NT2/D1 (cell line): ENCODE results near the gene CCDC7.
"Not testable (repeated sequence)": the region's sequence is repeated elsewhere in the genome, so short reads cannot be mapped to it uniquely, and the experiment has no call there.

ENCODE experiments used
- DNase-seq: peaks from one replicate; pipeline ENCODE4 v3.0.0-alpha.2; 2011; ENCODE audit warnings: low read depth, low spot score
- H3K27me3 ChIP-seq: 2 replicates; pipeline ENCODE4 v1.6.0; 2011; ENCODE audit warnings: mild to moderate bottlenecking; ENCODE audit not compliant: insufficient read length, insufficient read depth
- H3K36me3 ChIP-seq: 2 replicates; pipeline ENCODE4 v1.6.1; 2011; ENCODE audit warnings: mild to moderate bottlenecking, low read length, mixed read lengths; ENCODE audit not compliant: insufficient read depth, insufficient read length
- H3K4me1 ChIP-seq: 2 replicates; pipeline ENCODE4 v1.5.1; 2011; ENCODE audit not compliant: insufficient read depth, insufficient read length
- H3K4me3 ChIP-seq: 2 replicates; pipeline ENCODE4 v1.5.1; 2011; ENCODE audit warnings: low read depth; ENCODE audit not compliant: insufficient read length
- H3K9ac ChIP-seq: 2 replicates; pipeline ENCODE4 v1.6.0; 2011; ENCODE audit warnings: low read depth; ENCODE audit not compliant: insufficient read length
- H3K9me3 ChIP-seq: 2 replicates; pipeline ENCODE4 v1.5.1; 2011; ENCODE audit warnings: mild to moderate bottlenecking, low read length; ENCODE audit not compliant: insufficient read depth
- SUZ12 ChIP-seq: IDR thresholded peaks from 2 replicates; pipeline ENCODE4 v1.6.1; 2011; ENCODE audit not compliant: insufficient read length, insufficient read depth; ENCODE audit errors: extremely low read depth
- YY1 ChIP-seq: IDR thresholded peaks from 2 replicates; pipeline ENCODE4 v1.6.1; 2011; ENCODE audit not compliant: insufficient read length, insufficient read depth
- ZNF274 ChIP-seq: IDR thresholded peaks from 2 replicates; pipeline ENCODE4 v1.6.1; 2011; ENCODE audit warnings: mild to moderate bottlenecking, low read depth, low read length

The CCDC7 gene

DNA sequence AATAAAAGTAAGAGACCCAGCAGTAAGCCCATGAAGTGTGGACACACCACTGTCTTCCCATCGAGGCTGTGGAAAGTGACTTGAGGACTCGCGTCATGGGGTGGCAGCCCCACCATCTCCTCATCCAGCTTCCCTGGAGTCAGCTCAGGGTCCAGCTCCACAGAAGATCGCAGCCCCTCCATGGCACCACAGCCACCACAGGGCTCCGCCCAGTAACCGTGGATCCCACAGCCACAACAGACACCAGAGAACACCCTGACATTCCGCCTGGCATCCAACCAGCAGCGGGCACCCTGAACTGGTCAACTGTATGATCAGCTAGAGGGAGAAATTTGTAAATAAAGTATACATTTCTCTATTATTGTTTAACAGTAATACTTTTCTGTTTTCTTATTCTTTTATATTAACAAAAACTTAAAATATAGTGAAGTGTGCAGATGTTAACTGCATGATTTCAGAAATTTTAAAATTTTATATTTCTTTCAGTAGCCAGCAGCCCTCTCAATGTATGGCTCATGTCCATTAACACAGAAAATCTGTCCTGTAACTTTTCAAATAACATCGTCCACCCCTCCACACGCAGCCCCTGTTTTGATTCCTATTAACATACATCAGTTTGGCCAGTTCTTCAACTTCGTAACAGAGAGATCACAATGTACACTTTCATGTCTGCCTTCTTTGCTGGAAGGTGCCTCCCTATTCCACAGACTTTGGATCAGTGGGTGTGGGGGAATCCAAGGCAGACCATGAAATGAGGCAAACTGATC lies 442.4 kb downstream of the CCDC7 start:
- Histone ChIP-seq H3K9ac (no peak overlapping the region), H3K36me3 (no peaks in the 10 kb centered on the region), H3K27me3 (no peaks in the 10 kb centered on the region), H3K9me3 (no peaks in the 10 kb centered on the region), H3K4me3 (no peak overlapping the region), H3K4me1 (no peaks in the 10 kb centered on the region)
- DNase-seq, result no peak
- TF ChIP-seq SUZ12, result no peak
- no peak for TF ChIP-seq YY1
- TF ChIP-seq ZNF274, result no peak

DNA sequence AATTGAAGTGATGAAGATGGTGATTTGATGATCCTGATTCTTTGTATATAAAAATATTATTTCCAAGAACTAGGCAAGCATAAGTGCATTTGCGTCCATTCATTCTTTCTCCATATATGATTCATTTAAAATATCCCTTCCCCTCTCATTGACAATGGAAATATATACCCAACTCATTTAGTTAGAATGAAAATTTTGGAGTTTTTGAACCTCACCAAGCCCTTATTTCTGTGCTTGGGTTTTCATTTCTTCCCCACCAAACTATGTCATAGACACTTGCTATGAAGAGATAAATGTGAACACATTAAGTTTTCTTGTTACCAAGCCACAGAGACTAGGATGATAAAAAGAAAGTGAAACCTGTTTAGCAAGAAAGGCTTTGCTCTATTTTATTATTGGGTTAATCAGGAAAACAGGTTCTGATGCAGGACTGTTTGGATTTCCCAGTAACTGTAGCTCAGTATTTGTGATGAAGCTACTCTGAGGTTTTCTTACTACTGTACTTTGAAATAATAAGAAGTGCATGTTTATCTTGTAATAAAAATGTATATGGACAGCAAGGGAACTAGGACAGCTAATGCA lies 443.8 kb downstream of the CCDC7 start:
- TF ChIP-seq SUZ12 (no peak), YY1 (no peak), ZNF274 (no peak)
- H3K9me3 ChIP-seq, result no peaks in the 10 kb centered on the region
- no peak overlapping the region for H3K4me3 ChIP-seq
- H3K4me1 ChIP-seq, result no peaks in the 10 kb centered on the region
- H3K9ac ChIP-seq, result no peak overlapping the region
- H3K27me3 ChIP-seq, result no peaks in the 10 kb centered on the region
- DNase-seq, result no peak
- no peaks in the 10 kb centered on the region for H3K36me3 ChIP-seq

DNA sequence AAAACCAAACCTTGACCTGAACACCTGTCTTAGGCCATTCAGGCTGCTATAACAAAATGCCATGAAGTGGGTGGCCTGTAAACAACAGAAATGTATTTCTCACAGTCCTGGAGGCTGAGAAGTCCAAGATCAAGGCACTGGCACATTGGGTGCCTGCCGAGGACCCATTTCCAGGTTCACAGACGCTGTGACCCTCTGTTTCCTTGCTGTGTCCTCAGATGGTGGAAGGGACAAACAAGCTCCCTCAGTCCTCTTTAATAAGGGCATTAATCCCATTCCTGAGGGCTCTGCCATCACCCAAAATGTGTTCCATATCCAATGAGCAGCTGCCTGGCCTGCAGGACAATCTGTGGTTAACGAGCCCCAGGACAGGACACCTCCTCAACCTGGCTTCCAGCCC lies 444.5 kb downstream of the CCDC7 start:
- H3K4me3 ChIP-seq, result no peak overlapping the region
- no peaks in the 10 kb centered on the region for H3K27me3 ChIP-seq

DNA sequence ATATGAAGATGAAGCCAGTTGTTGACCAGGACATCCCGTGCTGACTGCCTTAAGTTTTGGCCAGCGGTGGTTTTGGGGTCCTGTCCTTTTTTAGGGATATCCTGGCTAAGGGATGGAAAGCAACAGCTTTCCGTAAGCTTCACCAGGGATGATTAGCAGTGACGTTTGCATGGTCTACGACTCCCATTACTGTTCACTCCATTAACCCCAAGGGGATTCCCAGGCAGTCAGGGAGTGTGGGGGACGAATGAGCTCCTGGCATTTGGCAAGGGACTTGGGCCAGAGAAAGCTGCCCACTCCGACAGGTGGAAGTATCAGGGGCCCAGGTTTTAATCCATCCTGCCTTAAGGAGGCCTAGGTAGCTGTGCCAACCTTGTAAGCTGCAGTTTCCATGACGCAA lies 445.3 kb downstream of the CCDC7 start:
- H3K4me1 ChIP-seq, result no peaks in the 10 kb centered on the region

More for the DNA sequence above, 444.5 kb downstream of the CCDC7 start:
- no peak for TF ChIP-seq YY1
- TF ChIP-seq ZNF274, result no peak
- TF ChIP-seq SUZ12, result no peak
- H3K9ac ChIP-seq, result no peak overlapping the region
- no peak for DNase-seq
- H3K36me3 ChIP-seq, result peaks cover 1% of the 10 kb centered on the region
- no peaks in the 10 kb centered on the region for H3K4me1 ChIP-seq
- no peaks in the 10 kb centered on the region for H3K9me3 ChIP-seq

DNA sequence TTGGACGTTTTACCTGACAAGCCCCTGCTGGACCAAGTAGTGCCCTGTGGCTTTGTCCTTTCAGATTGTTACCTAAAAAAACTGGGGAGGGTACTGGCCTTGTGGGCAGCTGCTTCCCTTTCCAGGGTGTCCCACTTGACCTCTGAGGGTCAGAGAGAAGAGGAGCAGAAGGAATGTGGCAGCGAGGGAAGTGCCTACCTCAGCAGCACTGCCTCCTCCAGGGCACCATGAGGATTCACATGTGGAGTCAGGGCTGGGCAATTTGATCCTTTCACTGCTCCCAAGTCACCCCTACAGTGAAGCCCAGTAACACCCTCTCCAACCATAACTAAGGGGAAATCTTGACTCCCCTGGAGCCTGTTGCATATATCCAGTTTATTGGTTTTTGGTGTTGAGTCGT lies 447.5 kb downstream of the CCDC7 start:
- peaks cover 26% of the 10 kb centered on the region for H3K36me3 ChIP-seq
- no peak overlapping the region for H3K4me3 ChIP-seq
- H3K27me3 ChIP-seq, result no peaks in the 10 kb centered on the region
- no peaks in the 10 kb centered on the region for H3K9me3 ChIP-seq
- TF ChIP-seq YY1, result no peak
- H3K4me1 ChIP-seq, result no peaks in the 10 kb centered on the region
- peak; percentile 30 for DNase-seq
- H3K9ac ChIP-seq, result no peak overlapping the region

More for the DNA sequence above, 445.3 kb downstream of the CCDC7 start:
- Histone ChIP-seq H3K36me3 (peaks cover 5% of the 10 kb centered on the region), H3K4me3 (no peak overlapping the region), H3K27me3 (no peaks in the 10 kb centered on the region), H3K9me3 (no peaks in the 10 kb centered on the region), H3K9ac (no peak overlapping the region)
- DNase-seq, result no peak
- TF ChIP-seq ZNF274, result no peak
- no peak for TF ChIP-seq SUZ12
- no peak for TF ChIP-seq YY1

DNA sequence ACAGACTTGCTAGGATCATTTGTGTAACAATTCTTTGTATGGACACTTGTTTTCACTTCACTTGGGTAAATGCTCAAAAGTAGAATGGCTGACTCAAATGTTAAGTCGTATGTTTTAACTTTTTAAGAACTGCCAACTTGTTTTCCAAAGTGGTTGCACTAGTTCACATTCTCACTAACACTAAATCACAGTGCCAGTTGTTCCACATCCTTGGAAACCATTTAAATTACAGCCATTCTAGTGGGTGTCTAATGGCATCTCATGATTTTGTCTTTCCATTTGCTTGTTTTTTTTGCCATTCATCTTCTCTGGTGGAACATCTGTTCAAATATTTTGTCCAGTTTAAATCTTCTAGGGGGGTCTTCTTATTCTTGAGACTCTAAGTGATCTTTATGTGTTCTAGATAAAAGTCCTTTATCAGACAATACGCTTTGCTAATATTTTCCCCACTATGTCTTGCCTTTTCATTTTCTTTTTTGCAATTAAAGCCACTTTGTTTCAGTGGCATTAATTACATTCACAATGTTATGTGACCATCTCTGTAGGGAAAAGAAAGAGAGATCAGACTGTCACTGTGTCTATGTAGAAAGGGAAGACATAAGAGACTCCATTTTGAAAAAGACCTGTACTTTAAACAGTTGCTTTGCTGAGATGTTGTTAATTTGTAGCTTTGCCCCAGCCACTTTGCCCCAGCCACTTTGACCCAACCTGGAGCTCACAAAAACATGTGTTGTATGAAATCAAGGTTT lies 448.1 kb downstream of the CCDC7 start:
- no peak for DNase-seq
- no peaks in the 10 kb centered on the region for H3K9me3 ChIP-seq
- no peak overlapping the region for H3K9ac ChIP-seq
- no peaks in the 10 kb centered on the region for H3K27me3 ChIP-seq
- no peak overlapping the region for H3K4me3 ChIP-seq
- H3K36me3 ChIP-seq, result peaks cover 30% of the 10 kb centered on the region
- TF ChIP-seq ZNF274, result no peak
- no peak for TF ChIP-seq YY1
- no peaks in the 10 kb centered on the region for H3K4me1 ChIP-seq

DNA sequence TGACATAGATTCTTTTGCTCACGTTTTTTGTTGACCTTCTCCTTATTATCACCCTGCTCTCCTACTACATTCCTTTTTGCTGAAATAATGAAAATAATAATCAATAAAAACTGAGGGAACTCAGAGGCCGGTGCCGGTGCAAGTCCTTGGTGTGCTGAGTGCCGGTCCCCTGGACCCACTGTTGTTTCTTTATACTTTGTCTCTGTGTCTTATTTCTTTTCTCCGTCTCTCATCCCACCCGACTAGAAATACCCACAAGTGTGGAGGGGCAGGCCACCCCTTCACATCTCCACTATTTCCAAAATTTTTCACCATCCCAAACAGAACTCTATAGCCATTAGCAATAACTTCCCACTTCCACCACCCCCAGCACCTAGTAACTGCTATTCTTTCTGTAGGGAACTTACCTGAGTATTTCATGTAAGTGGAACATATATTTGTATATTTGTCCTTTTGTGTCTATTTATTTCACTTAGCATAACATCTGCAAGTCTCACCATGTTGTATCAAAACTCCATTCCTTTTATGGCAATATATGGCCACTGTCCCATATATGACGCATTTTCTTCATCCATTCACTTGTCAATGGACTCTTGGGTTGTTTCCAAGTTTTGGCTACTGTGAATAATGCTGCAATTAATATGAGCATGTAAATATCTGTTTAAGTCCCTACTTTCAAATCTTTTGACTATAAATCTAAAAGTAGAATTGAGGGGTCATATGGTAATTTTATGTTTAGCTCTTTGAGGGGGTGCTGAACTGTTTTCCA lies 449.4 kb downstream of the CCDC7 start:
- not testable (repeated sequence) for H3K9ac ChIP-seq, DNase-seq, H3K4me1 ChIP-seq, H3K9me3 ChIP-seq, H3K4me3 ChIP-seq, H3K27me3 ChIP-seq
- H3K36me3 ChIP-seq, result peaks cover 41% of the 10 kb centered on the region
